ENCODE data around the gene PRELP. TPM values are rescaled to one million over a fixed set of nuclear protein-coding genes. Genes with fewer than 3 reads are reported as not detected.

The PRELP gene
- total RNA-seq, 2 donors from 2014 or later = not detected

GRCh38 chr1:203473781-203474305 lies 1.8 kb upstream of the PRELP start:
- Mint-ChIP-seq H3K4me1 (ENCODE audit: low read depth) (peaks cover 7% of the 10 kb centered on the region), H3K36me3 (ENCODE audit: insufficient read depth in 2 of 2) (no peaks in the 10 kb centered on the region), H3K4me3 (no peak overlapping the region), H3K27ac (no peak overlapping the region), H3K9me3 (no peaks in the 10 kb centered on the region), H3K27me3 (ENCODE audit: low read depth) (peaks cover 16% of the 10 kb centered on the region)
- no peak for DNase-seq
- no peak for ATAC-seq (replicated peaks in 1 of 2)

GRCh38 chr1:203476216-203476814 lies 709 bp downstream of the PRELP start:
- H3K9me3 Mint-ChIP-seq = no peaks in the 10 kb centered on the region
- H3K27ac Mint-ChIP-seq = no peak overlapping the region
- H3K4me3 Mint-ChIP-seq = no peak overlapping the region
- peaks cover 7% of the 10 kb centered on the region for H3K4me1 Mint-ChIP-seq (ENCODE audit: low read depth)
- no peaks in the 10 kb centered on the region for H3K36me3 Mint-ChIP-seq (ENCODE audit: insufficient read depth in 2 of 2)
- ATAC-seq (replicated peaks in 1 of 2) (no peak), DNase-seq (no peak)
- peaks cover 9% of the 10 kb centered on the region for H3K27me3 Mint-ChIP-seq (ENCODE audit: low read depth)

DNA sequence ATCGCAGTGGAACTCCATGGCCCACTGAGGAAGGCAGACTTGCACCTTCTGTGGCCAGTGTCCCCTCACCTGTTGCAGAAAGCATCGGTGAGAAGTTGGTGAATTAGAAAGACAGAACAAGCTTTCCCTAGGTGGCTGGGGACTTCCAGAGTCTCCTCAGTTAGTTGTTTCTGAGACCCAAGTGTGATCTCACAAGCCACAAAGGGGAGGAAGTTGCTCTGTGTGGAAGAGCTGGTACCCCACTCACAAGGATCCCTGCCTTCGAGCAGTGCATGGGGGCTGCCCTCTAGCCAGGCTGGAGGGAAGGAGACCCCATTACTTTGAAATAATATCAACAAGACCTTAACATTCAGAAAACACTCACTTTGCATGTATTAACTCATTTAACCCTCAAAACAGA lies 2.1 kb downstream of the PRELP start:
- DNase-seq (no peak), ATAC-seq (replicated peaks in 1 of 2) (peak; percentile 51 to 60)
- Mint-ChIP-seq H3K9me3 (no peaks in the 10 kb centered on the region), H3K27me3 (ENCODE audit: low read depth) (peaks cover 9% of the 10 kb centered on the region), H3K4me1 (ENCODE audit: low read depth) (peaks cover 7% of the 10 kb centered on the region), H3K36me3 (ENCODE audit: insufficient read depth in 2 of 2) (no peaks in the 10 kb centered on the region), H3K4me3 (no peak overlapping the region), H3K27ac (no peak overlapping the region)

- Mint-ChIP-seq H3K9me3 (no peaks in the 10 kb centered on the region), H3K4me3 (no peak overlapping the region), H3K36me3 (ENCODE audit: insufficient read depth in 2 of 2) (no peaks in the 10 kb centered on the region), H3K27ac (no peak overlapping the region), H3K4me1 (ENCODE audit: low read depth) (peaks cover 7% of the 10 kb centered on the region), H3K27me3 (ENCODE audit: low read depth) (peaks cover 9% of the 10 kb centered on the region)
- ATAC-seq (replicated peaks in 1 of 2) = no peak
- no peak for DNase-seq
Measured at GRCh38 chr1:203478231-203478630, 2.6 kb downstream of the PRELP start.

DNA sequence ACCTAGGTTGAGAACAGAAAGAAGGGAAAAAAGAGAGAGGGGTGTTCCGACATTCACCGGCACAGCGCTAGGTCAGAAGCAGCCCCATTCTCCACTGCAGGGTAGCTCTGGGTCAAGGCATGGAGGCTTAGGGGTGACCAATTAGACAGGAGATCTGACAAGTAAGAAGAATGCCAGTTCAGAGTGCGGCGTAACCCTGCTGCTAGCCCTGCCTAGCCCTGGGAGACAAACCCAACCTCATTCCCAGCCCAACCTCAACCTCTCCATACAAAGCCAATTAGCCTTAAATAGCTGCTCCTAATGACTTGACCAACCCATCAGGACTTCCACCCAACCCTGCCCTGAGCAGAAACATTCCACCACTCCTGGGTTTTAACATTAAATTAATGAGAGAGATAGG lies 3.4 kb downstream of the PRELP start:
- Mint-ChIP-seq H3K27ac (no peak overlapping the region), H3K36me3 (ENCODE audit: insufficient read depth in 2 of 2) (no peaks in the 10 kb centered on the region), H3K4me1 (ENCODE audit: low read depth) (peaks cover 7% of the 10 kb centered on the region), H3K9me3 (no peaks in the 10 kb centered on the region), H3K27me3 (ENCODE audit: low read depth) (peaks cover 9% of the 10 kb centered on the region), H3K4me3 (no peak overlapping the region)
- ATAC-seq (replicated peaks in 1 of 2) (no peak), DNase-seq (no peak)

DNA sequence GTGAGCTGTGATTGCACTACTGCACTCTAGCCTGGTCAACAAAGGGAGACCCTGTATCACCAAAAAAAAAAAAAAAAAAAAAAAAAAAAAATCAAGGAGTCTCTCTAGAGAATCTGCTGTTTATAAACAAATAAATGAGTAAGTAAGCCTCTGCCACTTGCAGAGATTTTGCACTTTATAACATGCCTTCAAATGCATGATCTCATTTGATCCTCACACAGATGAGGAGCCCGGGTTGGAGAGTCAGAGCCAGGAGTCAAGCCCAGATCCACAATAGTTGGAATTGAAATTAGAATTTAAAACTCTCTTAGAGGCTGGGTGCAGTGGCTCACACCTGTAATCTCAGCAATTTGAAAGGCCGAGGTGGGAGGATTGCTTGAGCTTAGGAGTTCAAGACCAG lies 4.0 kb downstream of the PRELP start:
- DNase-seq (no peak), ATAC-seq (replicated peaks in 1 of 2) (no peak)
- Mint-ChIP-seq H3K27me3 (ENCODE audit: low read depth) (peaks cover 9% of the 10 kb centered on the region), H3K36me3 (ENCODE audit: insufficient read depth in 2 of 2) (no peaks in the 10 kb centered on the region), H3K9me3 (no peaks in the 10 kb centered on the region), H3K4me1 (ENCODE audit: low read depth) (peaks cover 7% of the 10 kb centered on the region), H3K4me3 (no peak overlapping the region), H3K27ac (no peak overlapping the region)

DNA sequence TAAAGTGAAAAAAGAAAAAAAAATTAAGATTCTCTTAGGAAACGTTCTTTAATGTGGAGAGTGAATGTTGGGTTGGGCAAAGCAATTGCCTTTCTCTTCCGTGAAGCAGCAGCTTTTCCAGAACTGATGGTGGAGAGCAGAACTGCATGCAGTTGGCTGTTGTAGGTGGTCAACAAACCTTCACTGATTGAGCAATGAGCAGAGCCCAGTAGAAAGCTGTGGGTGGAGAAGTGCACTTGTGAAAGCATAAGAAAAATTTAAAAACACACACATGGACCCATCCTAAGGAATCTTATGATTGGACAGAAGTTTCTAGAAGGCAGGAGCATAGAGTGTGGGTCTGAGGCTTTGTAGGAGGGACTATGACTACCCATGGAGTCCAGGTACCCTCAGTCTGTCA lies 4.5 kb downstream of the PRELP start:
- no peak overlapping the region for H3K4me3 Mint-ChIP-seq
- no peak overlapping the region for H3K27ac Mint-ChIP-seq
- ATAC-seq (replicated peaks in 1 of 2) (no peak), DNase-seq (no peak)
- no peaks in the 10 kb centered on the region for H3K36me3 Mint-ChIP-seq (ENCODE audit: insufficient read depth in 2 of 2)
- H3K9me3 Mint-ChIP-seq = no peaks in the 10 kb centered on the region
- peaks cover 9% of the 10 kb centered on the region for H3K27me3 Mint-ChIP-seq (ENCODE audit: low read depth)
- H3K4me1 Mint-ChIP-seq (ENCODE audit: low read depth) = peaks cover 7% of the 10 kb centered on the region

GRCh38 chr1:203480525-203481084 lies 5.0 kb downstream of the PRELP start:
- Mint-ChIP-seq H3K36me3 (ENCODE audit: insufficient read depth in 2 of 2) (no peaks in the 10 kb centered on the region), H3K27me3 (ENCODE audit: low read depth) (peaks cover 9% of the 10 kb centered on the region), H3K4me1 (ENCODE audit: low read depth) (peaks cover 7% of the 10 kb centered on the region), H3K4me3 (no peak overlapping the region), H3K9me3 (no peaks in the 10 kb centered on the region), H3K27ac (no peak overlapping the region)
- DNase-seq (peak; percentile 44 to 68), ATAC-seq (replicated peaks in 1 of 2) (peak; percentile 66 to 79)

- Mint-ChIP-seq H3K4me1 (ENCODE audit: low read depth) (peaks cover 7% of the 10 kb centered on the region), H3K9me3 (no peaks in the 10 kb centered on the region), H3K36me3 (ENCODE audit: insufficient read depth in 2 of 2) (no peaks in the 10 kb centered on the region), H3K4me3 (no peak overlapping the region), H3K27me3 (ENCODE audit: low read depth) (peaks cover 4% of the 10 kb centered on the region), H3K27ac (no peak overlapping the region)
- ATAC-seq (replicated peaks in 1 of 2) (no peak), DNase-seq (no peak)
Measured at GRCh38 chr1:203481196-203481595, 5.6 kb downstream of the PRELP start.

DNA sequence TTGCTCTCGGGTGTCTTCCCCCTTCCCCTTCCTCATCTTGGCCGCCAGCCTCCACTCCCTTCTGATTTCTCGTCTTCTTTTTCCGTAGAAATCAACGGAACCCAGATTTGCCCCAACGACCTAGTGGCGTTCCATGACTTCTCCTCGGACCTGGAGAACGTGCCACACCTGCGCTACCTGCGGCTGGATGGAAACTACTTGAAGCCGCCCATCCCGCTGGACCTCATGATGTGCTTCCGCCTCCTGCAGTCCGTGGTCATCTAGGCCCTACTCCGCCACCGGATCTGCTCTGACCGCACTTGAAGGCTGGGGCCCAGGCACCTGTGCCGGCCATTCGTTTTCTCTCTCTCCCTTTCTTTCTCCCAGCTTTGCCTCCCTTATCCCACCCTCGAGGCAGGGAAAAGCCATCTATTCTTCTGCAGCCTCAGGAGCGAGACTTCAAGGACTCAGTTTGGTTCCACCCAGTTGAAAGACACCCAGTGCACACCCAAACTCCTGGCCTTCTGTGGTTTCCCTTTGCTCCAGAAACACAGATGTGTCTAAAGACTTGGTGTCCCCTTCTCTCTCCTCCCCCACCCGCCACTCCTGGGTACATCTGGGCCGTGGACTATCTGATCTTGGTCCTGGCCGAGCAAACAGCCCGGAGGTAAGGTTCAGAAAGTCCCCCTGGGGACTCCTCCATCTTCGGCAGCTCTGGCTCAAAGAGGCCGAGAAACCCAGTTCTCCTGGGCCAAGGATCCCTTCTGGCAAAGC lies 11.2 kb downstream of the PRELP start:
- Mint-ChIP-seq H3K9me3 (no peaks in the 10 kb centered on the region), H3K36me3 (ENCODE audit: insufficient read depth in 2 of 2) (no peaks in the 10 kb centered on the region), H3K4me3 (peak overlapping the region; percentile 80 to 83), H3K4me1 (ENCODE audit: low read depth) (peaks cover 9% of the 10 kb centered on the region), H3K27ac (no peak overlapping the region), H3K27me3 (ENCODE audit: low read depth) (no peaks in the 10 kb centered on the region)
- DNase-seq (no peak), ATAC-seq (replicated peaks in 1 of 2) (no peak)

DNA sequence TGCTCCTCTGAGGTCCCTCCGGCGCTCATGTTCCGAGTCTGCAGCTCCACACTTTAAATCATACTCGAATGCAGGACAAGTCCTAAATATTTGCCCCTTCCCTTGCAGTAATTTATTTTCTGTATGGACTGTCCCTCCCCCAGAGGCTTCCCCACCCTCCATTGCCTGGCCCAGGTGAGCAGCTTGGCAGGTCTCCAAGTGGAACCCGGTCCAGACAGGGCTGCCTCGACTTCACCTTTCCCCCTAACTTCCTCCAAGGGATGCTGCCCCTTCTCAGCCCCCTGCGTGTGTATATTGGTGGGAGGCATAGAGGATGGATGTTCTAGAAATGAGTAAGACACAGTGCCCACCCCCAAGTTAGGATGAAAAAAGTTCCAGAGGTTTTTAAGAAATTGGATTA lies 12.9 kb downstream of the PRELP start:
- no peak for DNase-seq
- no peak for ATAC-seq (replicated peaks in 1 of 2)
- Mint-ChIP-seq H3K4me3 (peak overlapping the region in 1 of 2 donors; percentile 7), H3K9me3 (no peaks in the 10 kb centered on the region), H3K36me3 (ENCODE audit: insufficient read depth in 2 of 2) (no peaks in the 10 kb centered on the region), H3K27ac (no peak overlapping the region), H3K27me3 (ENCODE audit: low read depth) (no peaks in the 10 kb centered on the region), H3K4me1 (ENCODE audit: low read depth) (peaks cover 9% of the 10 kb centered on the region)

DNA sequence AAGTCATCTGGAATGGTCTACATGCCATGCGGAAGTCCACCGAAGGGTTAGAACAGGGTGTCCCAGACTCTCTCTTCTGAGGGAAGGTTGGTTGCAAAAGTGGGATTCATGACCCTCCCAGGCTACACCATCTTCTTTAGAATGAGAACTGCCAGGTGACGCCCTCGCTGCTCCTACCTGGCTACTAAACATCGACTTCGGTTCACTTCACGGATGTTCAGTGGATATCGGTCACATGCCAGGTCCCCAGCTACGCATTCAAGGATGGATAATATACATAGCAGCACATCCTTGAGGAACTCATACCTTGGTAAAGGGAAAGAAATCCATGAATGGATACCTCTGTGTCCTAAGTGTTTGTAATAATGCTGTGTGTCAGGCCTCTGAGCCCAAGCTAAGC lies 15.0 kb downstream of the PRELP start:
- Mint-ChIP-seq H3K27ac (no peak overlapping the region), H3K4me1 (ENCODE audit: low read depth) (peaks cover 9% of the 10 kb centered on the region), H3K4me3 (no peak overlapping the region), H3K9me3 (no peaks in the 10 kb centered on the region), H3K27me3 (ENCODE audit: low read depth) (no peaks in the 10 kb centered on the region), H3K36me3 (ENCODE audit: insufficient read depth in 2 of 2) (no peaks in the 10 kb centered on the region)
- ATAC-seq (replicated peaks in 1 of 2) (no peak), DNase-seq (no peak)

DNA sequence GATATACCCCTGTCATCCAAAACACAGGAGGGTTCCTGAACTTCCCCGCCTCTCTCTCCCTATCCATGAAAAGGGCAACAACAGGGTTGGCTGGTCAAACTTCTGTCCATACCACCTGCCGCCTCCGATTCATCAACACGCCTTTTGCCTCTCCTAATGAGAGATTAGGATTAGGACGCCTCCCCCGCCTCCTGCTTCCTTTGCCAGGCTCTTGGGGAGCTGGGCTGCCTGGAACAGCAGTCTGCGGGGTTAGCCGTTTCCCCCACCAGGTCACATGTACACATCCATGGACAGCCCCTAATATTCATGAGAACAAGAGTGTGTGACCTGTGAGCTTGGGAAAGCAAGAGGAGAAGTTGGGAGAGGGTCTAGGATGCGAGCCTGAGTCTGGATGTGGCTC lies 16.1 kb downstream of the PRELP start:
- ATAC-seq (replicated peaks in 1 of 2) (no peak), DNase-seq (no peak)
- Mint-ChIP-seq H3K36me3 (ENCODE audit: insufficient read depth in 2 of 2) (no peaks in the 10 kb centered on the region), H3K27ac (no peak overlapping the region), H3K27me3 (ENCODE audit: low read depth) (no peaks in the 10 kb centered on the region), H3K4me1 (ENCODE audit: low read depth) (peaks cover 9% of the 10 kb centered on the region), H3K4me3 (no peak overlapping the region), H3K9me3 (no peaks in the 10 kb centered on the region)

Measured in activated T-cell treated with anti-CD3 and anti-CD28 coated beads, Interleukin-2, amount 50 U/mL, for 72 hours (primary cell).